Astrocyte of the cerebellum (primary cell): ENCODE measurements around the gene RAN.
"Not testable (repeated sequence)": the region's sequence is repeated elsewhere in the genome, so short reads cannot be mapped to it uniquely, and the experiment has no call there.

Experiments used
- DNase-seq: peaks from one replicate; pipeline ENCODE4 v3.0.0-alpha.2; 2011; ENCODE audit warnings: low read depth
- H3K4me3 ChIP-seq: 2 replicates; pipeline ENCODE4 v1.5.1; 2011; ENCODE audit warnings: mild to moderate bottlenecking, low read depth, low read length, moderate library complexity
- in situ Hi-C: cut with HindIII; loops from 2 replicates; pipeline ENCODE4 v1.10.0; 2017; ENCODE audit warnings: low sequenced_read_pairs
- TF ChIP-seq, protein P1 (sequence below): IDR thresholded peaks from 2 replicates; pipeline ENCODE4 v1.5.1; 2012; ENCODE audit warnings: low read length, low read depth, moderate library complexity, mild to moderate bottlenecking; ENCODE audit errors: missing control alignments

Gene RAN

GRCh38 chr12:130838284-130838950, 33.4 kb upstream of the RAN start:
- peak overlapping the region; percentile 83 for H3K4me3 ChIP-seq
- in situ Hi-C loops, result no loop called here
- TF ChIP-seq, protein P1, sequence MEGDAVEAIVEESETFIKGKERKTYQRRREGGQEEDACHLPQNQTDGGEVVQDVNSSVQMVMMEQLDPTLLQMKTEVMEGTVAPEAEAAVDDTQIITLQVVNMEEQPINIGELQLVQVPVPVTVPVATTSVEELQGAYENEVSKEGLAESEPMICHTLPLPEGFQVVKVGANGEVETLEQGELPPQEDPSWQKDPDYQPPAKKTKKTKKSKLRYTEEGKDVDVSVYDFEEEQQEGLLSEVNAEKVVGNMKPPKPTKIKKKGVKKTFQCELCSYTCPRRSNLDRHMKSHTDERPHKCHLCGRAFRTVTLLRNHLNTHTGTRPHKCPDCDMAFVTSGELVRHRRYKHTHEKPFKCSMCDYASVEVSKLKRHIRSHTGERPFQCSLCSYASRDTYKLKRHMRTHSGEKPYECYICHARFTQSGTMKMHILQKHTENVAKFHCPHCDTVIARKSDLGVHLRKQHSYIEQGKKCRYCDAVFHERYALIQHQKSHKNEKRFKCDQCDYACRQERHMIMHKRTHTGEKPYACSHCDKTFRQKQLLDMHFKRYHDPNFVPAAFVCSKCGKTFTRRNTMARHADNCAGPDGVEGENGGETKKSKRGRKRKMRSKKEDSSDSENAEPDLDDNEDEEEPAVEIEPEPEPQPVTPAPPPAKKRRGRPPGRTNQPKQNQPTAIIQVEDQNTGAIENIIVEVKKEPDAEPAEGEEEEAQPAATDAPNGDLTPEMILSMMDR, result no peak
- DNase-seq, result no peak

- peak within 1 kb of the TSS; percentile 83 for H3K4me3 ChIP-seq
- in situ Hi-C loops, result no loop called here
- DNase-seq, result peak; percentile 24
- TF ChIP-seq, protein P1, result peak; percentile 14
These were observed 32.7 kb upstream of the RAN start, which contains the start of gene STX2 for GRCh38 chr12:130838951-130839769. Gene STX2, minus strand, starts transcription at chr12:130839250. Its CDS starts 151 bp downstream, at chr12:130839099.

DNA sequence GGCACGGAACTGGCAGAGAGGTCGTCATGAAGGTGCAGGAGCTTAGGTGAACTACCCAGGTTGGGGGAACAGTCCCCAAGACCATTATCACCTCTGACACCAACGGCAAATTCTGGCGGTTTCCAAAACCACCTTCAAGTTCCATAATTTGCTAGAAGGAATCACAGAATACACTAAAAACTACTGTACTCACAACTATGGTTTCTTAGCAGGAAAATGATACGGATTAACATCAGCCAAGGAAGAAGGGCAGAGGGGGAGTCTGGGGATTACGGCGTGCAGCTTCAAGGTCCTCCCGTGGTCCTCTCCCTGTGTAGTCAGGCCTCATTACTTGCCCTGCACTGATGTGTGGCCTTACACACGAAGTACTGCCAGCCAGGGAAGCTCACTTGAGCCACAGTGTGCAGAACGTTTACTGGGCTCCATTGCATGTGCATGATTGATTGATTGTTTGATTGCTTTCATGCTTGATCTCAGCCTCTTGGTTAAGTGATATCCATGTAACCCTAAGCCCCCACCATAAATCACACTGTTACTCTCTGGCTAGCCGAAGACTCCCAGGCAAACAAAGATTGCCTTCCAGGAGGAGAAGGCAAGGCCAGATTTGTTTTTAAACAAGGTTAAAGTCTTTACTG, 32.0 kb upstream of the RAN start:
- H3K4me3 ChIP-seq, result peak overlapping the region; percentile 83
- no peak for DNase-seq
- TF ChIP-seq, protein P1, result no peak
- in situ Hi-C loops, result no loop called here

- in situ Hi-C loops, result no loop called here
- no peak for DNase-seq
- H3K4me3 ChIP-seq, result no peak overlapping the region
- TF ChIP-seq, protein P1, result no peak
These were observed 25.5 kb upstream of the RAN start for GRCh38 chr12:130846369-130846768.

- TF ChIP-seq, protein P1, result no peak
- in situ Hi-C loops, result no loop called here
- H3K4me3 ChIP-seq, result no peak overlapping the region
- DNase-seq, result no peak
These were observed 24.8 kb upstream of the RAN start for GRCh38 chr12:130847112-130847511.

GRCh38 chr12:130848105-130848504, 23.8 kb upstream of the RAN start:
- H3K4me3 ChIP-seq, in situ Hi-C loops, DNase-seq: not testable (repeated sequence)

- H3K4me3 ChIP-seq, in situ Hi-C loops, DNase-seq: not testable (repeated sequence)
These were observed 23.0 kb upstream of the RAN start for GRCh38 chr12:130848785-130849305.
